ENCODE results near the gene CCM2.

The CCM2 gene

GRCh38 chr7:45000093-45001032 is at the start of gene CCM2:
TSS of gene CCM2 (plus strand) at chr7:45000201. CDS start at chr7:45000334, 133 bp downstream.
- Mint-ChIP-seq H3K36me3 (ENCODE audit: low read depth) (peaks cover under 1% of the 10 kb centered on the region), H3K27me3 (ENCODE audit: low read depth, poor library complexity) (peaks cover 2% of the 10 kb centered on the region), H3K4me3 (peak within 1 kb of the TSS; percentile 94), H3K9me3 (no peaks in the 10 kb centered on the region), H3K27ac (peak within 1 kb of the TSS; percentile 99), H3K4me1 (peaks cover 22% of the 10 kb centered on the region)
- DNase-seq, result no peak
- TF ChIP-seq, protein P1, sequence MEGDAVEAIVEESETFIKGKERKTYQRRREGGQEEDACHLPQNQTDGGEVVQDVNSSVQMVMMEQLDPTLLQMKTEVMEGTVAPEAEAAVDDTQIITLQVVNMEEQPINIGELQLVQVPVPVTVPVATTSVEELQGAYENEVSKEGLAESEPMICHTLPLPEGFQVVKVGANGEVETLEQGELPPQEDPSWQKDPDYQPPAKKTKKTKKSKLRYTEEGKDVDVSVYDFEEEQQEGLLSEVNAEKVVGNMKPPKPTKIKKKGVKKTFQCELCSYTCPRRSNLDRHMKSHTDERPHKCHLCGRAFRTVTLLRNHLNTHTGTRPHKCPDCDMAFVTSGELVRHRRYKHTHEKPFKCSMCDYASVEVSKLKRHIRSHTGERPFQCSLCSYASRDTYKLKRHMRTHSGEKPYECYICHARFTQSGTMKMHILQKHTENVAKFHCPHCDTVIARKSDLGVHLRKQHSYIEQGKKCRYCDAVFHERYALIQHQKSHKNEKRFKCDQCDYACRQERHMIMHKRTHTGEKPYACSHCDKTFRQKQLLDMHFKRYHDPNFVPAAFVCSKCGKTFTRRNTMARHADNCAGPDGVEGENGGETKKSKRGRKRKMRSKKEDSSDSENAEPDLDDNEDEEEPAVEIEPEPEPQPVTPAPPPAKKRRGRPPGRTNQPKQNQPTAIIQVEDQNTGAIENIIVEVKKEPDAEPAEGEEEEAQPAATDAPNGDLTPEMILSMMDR (IDR thresholded peaks at IDR 0.05), result no peak

- H3K27me3 Mint-ChIP-seq (ENCODE audit: low read depth, poor library complexity), result peaks cover 41% of the 10 kb centered on the region
- peaks cover 20% of the 10 kb centered on the region for H3K4me1 Mint-ChIP-seq
- DNase-seq, result no peak
- no peak overlapping the region for H3K27ac Mint-ChIP-seq
- TF ChIP-seq, protein P1 (IDR thresholded peaks at IDR 0.05), result no peak
- H3K9me3 Mint-ChIP-seq, result peaks cover 6% of the 10 kb centered on the region
- no peaks in the 10 kb centered on the region for H3K36me3 Mint-ChIP-seq (ENCODE audit: low read depth)
- no peak overlapping the region for H3K4me3 Mint-ChIP-seq
These were observed 46.8 kb upstream of the CCM2 start for GRCh38 chr7:44953156-44953555.

DNA sequence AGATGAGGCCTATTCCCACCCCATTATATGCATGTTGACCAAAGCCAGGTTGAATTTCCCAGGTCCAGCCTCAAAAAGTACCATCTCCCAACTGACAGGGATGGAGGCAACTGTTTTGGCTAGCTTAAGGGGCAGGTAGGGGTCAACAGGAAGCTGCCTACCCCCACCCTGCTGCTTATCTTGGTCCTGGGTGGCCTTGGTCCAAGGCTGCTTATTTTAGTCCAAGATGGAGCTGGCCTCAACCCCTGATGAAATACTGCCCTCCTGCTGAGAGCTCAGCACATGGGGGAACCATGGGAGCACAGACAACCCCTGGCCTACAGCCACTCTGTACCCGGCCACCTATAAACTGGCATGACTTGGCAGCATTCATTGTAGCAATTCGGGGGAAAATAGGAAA is 44.3 kb upstream of the CCM2 start:
- no peak for DNase-seq
- peaks cover 6% of the 10 kb centered on the region for H3K9me3 Mint-ChIP-seq
- peaks cover 20% of the 10 kb centered on the region for H3K4me1 Mint-ChIP-seq
- no peak overlapping the region for H3K4me3 Mint-ChIP-seq
- TF ChIP-seq, protein P1 (IDR thresholded peaks at IDR 0.05), result no peak
- peaks cover 45% of the 10 kb centered on the region for H3K27me3 Mint-ChIP-seq (ENCODE audit: low read depth, poor library complexity)
- H3K36me3 Mint-ChIP-seq (ENCODE audit: low read depth), result no peaks in the 10 kb centered on the region
- H3K27ac Mint-ChIP-seq, result peak overlapping the region; percentile 95

GRCh38 chr7:44956157-44956766 is 43.7 kb upstream of the CCM2 start:
- TF ChIP-seq, protein P1 (IDR thresholded peaks at IDR 0.05), result no peak
- no peak for DNase-seq
- Mint-ChIP-seq H3K9me3 (peaks cover 6% of the 10 kb centered on the region), H3K4me1 (peaks cover 20% of the 10 kb centered on the region), H3K4me3 (no peak overlapping the region), H3K36me3 (ENCODE audit: low read depth) (no peaks in the 10 kb centered on the region), H3K27ac (peak overlapping the region; percentile 78), H3K27me3 (ENCODE audit: low read depth, poor library complexity) (peaks cover 43% of the 10 kb centered on the region)

GRCh38 chr7:44958645-44959344 is 41.2 kb upstream of the CCM2 start:
- no peak overlapping the region for H3K27ac Mint-ChIP-seq
- H3K36me3 Mint-ChIP-seq (ENCODE audit: low read depth), result no peaks in the 10 kb centered on the region
- TF ChIP-seq, protein P1 (IDR thresholded peaks at IDR 0.05), result no peak
- peaks cover 6% of the 10 kb centered on the region for H3K9me3 Mint-ChIP-seq
- peaks cover 20% of the 10 kb centered on the region for H3K4me1 Mint-ChIP-seq
- peaks cover 32% of the 10 kb centered on the region for H3K27me3 Mint-ChIP-seq (ENCODE audit: low read depth, poor library complexity)
- no peak overlapping the region for H3K4me3 Mint-ChIP-seq
- DNase-seq, result no peak
